ENCODE measurements around the gene TTC39A.

The TTC39A gene

DNA sequence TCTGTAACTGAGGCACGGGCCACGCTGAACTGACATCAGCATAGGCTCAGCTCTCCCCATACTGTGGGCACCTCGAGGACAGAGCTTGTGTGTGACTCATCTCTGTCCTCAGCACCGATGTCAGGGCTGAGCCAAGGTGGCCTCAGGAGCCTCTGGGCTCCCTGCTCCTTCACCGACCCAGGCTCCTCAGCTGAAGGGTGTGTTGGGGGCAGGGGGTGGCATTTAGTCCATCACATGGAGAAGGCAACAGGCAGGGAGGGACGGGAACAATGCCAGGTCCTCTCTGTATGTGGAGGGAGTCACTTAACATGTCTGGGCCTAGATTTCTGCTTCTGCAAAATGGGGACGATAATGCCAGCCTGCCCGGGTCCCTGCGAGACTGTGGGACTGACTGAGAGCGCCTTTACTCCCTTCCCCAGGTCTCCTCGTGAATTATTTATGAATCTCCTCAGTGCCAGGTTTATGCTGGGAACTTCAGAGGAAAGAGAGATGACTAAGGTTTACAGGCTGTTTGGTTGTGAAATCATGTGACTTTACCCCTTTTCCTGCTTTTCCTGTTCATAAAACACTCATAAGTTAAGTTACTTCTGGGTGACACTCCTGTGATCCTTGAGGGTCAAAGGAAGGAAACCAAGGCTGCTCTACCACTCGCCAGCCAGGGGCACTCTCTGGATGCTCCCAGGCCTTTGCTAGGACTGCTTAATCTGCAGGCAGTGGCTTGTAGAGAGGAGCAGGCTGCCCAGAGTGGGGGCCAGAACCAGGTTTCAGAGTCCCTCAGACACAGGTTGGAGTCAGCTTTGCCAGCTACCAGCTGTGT, 16.2 kb downstream of the TTC39A start:
- DNase-seq = peak; percentile 26

DNA sequence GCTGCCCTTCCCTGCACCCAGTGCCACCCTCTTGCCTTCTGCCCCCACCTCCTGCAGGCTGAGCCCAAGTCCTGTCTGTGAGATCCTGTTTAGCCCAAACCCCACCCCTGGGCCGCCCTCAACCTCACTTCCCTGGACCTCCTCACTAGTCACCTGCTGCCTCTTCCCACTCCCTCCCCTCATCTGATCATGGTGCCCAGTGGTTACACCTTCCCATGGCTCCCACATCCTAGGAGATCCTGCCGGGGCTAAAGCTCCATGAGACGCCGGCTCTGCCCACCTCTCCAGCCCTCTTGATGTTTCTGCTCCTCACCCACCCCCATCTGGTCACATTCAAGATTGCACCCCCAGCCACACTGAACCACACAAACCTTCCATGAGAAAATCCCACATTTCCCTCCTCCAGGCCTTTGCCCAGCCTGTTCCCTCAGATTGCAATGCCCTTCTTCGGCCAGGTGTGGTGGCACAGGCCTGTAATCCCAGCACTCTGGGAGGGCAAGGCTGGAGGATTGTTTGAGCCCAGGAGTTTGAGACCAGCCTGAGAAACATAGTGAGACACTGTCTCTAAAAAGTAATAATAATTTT, 17.0 kb downstream of the TTC39A start:
- no peak for DNase-seq

DNA sequence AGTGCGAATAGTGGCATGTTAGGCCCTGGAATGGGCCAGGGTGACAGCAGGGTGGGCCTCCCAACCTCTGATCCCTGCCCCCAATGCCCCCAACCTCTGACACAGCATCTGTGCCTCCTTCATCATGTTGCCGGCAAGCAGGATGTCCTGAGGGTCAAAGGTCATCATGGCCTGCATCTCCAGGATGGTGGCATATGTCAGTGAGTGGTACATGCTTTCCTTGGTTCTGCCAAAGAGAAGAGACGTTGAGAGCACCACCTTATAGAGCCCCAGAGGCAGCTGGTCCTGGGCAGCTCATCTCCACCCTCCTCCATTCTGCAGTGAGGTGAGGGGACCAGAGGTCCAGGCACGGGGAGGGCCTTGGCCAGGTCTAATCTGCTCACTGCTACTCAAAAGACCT, 17.6 kb downstream of the TTC39A start:
- DNase-seq = peak; percentile 30

DNA sequence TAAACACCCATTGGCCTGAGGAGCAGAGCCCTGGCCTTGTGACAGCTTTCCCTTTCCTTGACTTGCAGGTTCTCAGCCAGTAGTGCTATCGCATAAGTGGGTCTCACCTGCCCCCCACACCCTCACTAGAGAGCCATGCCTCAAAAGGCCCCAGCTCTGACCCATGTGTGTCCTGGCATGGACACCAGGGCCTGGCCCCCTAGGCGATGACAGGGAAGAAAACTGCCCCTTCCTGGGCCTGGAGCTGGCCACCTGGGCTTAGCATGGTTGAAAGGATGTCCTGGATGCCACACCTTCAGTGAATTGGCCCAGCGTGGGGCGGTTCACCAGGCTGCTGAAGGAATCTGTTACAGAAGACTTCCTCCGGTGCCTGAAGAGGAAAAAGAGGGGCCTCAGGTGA, 18.5 kb downstream of the TTC39A start:
- DNase-seq = peak; percentile 37

DNA sequence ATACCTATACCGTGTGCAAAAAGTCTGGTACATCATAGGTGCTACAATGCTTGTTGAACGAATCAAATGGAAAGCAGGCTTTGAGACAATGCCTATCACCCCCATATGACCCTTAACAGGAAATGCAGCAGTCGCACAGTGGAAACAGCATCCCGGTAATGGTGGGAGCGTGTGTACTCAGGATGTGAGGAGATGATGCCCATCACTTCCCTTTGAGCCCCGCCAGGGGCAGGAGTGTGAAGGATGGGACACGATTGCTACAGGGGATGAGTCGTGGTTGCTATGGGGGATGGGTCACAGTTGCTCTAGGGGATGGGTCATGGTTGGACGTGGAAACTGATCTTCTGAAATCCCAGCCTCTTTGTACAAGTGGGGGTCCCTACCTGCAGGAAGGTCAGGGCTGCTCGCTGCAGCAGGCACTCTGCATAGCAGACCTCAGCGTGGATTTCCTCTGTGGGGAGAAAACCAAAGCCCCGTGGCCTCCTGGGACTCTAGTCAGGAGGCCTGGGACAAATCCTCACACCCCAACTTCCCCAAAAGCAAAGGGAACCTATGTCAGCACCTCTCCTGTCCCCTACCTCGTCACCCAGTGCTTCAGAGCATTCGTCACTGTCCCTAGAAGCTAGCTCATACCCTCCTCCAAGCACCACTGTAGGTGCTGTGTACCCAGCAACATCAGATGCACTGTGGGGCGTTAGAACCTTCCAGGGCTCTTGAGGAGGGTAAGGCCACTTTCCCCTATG, 19.3 kb downstream of the TTC39A start:
- no peak for DNase-seq

DNA sequence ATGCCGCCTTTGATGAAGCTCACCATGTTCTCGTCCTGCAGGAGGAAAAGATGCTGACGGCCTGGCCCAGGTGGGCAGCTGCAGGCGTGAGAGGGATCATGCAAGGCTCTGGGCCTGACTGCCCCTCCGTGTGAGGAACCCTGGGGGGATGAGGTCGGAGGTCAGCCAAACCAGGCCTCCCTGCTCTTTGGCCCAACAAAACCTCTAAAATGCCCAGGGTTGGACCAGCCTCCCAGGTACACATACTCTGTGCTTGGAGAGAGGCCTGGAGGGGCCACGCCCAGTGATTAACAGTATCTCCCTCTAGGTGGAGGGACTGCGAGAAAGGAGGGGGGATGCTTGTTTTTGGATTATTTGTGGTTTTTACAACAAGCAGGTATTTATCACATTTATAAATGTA, 21.1 kb downstream of the TTC39A start:
- DNase-seq = peak; percentile 33

DNA sequence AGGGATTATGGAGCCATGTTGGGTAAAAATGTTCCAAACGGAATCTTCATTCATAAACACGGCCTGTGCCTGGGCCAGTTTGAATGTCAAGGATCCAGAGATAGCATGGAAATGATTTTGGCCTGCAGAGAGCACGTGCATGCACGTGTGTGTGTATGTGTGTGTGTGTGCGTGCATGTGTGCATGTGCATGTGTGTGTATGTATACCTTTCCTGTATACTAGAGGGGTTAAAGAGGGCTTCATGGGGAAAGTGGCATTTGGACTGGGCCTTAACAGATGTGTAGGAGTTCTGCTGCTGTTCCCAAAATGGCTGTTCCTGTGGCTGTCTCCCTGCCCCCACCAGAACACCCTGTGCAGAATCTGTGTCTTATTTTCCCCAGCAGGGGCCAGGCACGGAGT, 21.7 kb downstream of the TTC39A start:
- DNase-seq = no peak

DNA sequence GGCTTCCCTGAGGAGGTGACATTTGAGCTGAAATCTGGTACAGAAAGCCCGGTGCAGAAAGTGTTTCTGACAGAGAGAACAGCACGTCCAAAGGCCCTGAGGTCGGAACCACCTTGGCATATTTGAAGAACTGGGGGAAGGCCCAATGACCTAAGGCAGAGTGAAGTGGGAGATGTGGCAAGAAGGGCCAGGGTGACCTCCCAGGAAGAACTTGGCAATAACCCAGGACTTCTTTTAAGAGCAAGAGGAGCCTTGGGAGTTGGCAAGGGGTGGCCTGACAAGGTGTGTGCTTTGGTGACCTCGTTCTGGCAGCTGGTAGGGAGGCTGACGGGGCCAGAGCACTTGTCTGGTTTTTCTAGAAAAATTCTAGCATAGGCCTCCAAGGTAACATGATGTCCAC, 23.4 kb downstream of the TTC39A start:
- no peak for DNase-seq

DNA sequence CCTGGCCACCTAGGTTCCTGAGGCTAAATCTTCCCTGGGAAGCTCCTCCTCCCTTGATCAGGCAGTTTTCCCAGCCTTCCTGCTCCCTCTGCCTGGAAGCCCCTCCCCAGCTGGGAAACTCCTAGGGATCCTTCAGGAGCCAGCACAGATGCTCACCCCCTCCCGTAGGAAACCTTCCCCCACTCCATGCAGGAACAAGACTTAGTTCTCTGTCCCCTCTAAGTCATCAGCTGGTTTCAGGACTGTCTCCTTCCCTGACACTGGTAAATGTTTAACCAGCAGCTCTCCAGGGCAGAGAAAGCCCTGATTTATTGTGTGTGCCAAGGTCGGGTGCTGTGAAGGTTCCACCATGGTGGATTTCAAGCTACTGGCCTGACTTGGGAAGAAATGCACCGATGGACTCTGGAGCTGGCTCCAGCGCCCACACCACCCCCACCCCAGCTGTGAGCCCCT, 25.0 kb downstream of the TTC39A start:
- peak; percentile 39 for DNase-seq

DNA sequence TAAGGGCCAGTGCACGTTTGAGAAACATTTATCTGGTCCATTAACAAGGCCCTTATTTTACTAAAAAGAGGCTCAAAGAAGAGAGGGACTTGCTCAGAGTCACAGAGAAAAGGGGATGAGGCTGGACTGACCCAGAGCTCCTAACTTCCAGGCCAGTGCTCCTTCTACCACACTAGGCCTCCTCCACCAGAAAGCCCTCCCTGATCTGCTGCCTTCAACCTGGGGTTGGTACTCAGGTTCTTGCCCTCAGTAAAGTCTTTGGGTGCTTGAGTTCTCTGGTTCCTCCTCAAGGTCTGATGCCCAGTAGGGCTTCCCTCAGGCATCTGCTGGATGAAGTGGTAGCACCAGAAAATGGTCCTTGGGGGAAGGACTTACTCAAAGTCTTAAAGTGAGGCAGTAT, 26.0 kb downstream of the TTC39A start:
- DNase-seq = no peak

DNA sequence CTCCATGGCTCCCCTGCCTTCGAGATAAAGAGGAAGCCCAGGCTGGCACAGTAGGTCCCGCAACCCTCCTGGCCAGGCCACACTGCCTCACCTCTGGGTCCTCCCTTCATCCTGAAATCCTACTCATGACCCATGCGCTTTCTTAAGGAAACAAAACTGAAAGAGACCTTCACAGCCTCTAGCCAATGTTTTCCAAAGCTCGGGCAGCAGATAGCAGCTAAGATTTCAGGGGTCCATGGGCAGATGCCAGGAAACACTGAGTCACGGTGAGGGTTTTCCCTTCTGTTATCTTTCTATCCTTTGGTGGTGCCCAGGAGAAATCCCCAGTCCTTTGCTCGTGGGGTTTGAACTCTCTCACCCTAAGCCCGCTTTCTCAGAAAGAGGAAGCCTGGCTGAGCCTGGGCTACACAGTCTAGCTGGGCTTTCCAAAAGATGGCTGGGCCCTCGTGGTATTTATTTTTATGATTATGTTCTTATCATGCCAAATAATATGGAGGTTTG, 26.6 kb downstream of the TTC39A start:
- peak; percentile 30 for DNase-seq

DNA sequence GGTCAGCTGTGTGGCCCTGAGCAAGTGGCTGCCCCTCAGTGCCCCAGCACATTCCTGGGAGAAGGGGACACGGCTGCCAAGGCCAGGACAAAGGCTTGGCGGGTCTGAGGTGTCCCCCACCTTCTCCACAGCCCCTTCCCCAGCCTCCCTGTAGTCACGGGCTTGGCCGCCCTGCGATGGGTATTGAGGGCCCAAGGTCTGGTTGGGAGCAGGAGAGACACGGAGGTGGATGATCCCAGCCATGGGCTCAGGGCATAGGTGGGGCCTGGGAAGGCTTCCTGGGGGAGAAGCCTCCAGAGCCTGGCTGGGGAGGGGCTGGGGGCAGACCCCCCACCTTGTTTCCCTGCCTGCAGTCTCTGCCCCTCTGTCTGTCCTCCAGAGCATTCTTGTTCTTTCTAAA, 27.0 kb downstream of the TTC39A start:
- no peak for DNase-seq

DNA sequence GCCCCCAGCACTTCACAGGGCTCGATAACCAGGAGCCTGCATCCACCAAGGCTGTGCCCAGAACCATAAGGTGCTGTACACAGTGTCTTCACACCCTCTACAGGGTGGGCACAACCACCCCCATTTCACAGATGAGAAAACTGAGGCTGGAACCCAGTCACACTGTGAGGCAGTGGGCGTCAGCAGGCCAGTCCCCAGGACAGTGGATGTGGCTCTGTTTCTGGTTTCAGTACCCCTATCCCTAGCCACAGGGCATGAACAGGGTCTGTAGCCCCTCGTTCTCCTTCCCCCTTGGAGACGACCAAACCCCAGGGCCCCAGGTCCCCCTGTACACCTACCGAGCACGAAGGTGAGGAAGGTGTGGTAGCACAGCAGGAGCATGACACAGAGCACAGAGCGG, 27.6 kb downstream of the TTC39A start:
- peak; percentile 28 for DNase-seq

DNA sequence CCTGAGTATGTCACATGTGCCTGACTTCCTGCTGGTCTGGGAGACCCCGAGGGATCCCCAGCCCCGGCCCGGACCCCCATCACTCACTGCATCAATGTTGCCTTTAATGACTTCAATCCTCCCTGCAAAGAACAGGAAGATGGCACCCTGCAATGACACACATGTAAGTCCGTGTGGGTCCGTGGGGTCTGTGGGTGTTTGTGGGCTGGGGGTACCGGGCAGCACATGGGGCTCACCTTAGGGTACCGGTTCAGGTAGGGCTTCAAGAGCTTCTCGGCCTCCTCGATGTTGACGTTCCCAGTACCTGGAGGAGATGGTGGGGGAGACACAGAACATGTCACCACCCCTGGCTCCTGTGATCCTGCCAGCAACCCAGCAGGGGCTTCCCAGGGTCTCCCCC, 28.1 kb downstream of the TTC39A start:
- DNase-seq = peak; percentile 37

DNA sequence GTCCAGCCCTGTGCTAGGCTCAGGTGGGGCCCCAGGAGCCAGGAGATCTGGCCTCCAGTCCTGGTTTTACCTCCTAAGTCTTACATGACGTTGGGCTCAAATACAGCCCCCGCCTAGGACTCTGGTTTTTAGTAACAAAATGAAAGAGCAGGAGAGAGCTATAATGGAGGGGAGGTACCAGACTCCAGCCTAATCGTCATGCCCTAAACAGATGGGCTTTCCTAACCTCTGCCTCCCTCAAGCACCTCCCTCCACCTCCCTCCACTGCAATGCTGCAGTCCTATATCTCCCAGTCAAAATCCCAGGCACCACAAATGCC, 28.6 kb downstream of the TTC39A start:
- no peak for DNase-seq

DNA sequence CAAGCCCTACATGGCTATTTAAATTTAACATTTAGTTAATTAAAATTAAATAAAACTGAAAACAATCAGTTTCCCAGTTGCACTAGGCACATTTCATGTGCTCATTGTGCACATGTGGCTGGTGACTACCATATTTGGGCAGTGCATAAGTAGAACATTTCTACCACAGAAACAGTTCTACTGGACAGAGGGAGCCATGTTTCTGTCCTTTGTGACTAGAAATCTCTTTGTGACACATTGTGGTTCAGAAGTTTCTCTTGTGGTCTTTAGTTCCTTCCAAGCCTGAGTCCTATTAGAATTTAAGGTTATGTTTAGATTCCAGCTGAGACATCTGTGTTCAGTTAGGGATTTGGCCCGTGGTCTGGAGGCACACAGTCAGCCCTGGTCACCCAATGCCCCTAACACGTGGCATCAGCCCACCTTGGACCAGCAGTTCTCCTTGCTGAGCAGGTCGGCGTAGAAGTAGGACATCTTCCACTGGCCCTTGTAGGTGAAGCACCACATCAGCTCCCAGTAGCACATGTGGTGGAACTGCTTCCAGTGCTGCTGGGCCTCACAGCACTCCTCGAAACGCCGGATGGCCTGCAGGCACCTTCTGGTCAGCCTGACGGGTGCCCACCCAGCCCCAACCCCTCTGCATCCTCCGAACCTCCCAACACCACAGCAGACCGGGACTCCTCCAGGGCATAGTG, 29.1 kb downstream of the TTC39A start:
- no peak for DNase-seq

DNA sequence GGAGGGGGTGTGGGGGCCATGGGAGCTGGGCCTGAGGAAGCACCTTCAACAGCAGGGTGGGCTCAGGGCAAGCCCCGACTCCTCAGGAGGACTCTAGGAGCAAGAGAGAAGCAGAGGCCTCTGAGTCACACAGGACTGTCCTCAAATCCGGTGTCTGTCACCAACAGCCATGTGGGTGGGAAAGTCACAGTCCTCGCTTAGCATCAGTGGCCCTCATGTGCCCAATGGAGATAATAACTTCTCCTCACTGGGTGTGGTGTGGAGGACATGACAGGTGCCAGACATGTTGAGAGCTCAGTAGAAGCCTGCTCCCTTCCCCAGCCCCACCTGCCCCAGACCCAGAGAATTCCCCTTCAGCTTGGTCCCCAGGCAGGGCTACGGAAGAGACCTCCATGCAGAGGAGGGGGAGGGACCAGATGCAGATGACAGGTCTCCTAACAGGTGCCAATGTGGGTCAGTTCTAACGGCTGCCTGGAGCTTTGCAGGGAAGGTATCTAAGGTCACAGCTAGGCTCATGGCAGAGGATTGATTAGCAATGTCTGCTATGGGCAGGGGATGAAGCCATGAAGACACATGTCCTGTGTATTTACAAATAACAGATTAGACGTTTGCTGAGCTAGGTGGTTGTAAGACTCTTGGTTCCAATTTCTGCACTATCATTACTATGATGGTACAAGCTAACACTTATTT, 30.2 kb downstream of the TTC39A start:
- no peak for DNase-seq

DNA sequence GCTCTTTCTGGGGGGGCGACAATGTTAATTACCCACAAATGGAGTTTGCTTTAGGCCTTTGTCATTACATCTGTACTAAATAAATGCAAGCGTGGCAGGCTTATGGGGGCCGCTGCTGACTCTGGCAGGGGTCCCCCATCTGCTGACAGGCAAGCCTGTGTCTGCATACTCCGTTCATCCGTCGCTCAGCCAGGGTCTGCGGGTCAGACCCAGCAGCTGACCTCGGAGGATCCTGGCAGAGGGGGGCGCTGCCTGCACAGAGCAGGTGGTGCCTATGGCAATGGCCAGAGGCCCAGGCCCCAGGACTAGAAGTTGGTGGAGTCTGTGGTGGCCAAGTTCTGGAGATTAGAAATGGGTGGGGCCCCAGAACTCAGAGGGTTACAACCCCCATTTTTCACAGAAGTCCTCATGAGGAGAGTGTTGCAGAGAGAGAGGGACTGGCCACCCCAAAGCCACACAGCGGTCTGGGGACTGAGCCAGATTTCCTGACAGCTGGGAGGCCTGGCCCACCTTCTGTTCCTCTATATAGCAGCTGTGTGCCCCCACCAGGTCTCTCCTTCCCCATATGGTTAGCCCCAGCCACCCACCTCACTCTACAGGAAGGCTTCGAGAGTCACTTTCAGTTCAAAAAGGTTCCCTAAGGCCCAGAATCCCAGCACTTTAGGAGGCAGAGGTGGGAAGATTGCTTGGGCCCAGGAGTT, 31.0 kb downstream of the TTC39A start:
- DNase-seq = no peak

DNA sequence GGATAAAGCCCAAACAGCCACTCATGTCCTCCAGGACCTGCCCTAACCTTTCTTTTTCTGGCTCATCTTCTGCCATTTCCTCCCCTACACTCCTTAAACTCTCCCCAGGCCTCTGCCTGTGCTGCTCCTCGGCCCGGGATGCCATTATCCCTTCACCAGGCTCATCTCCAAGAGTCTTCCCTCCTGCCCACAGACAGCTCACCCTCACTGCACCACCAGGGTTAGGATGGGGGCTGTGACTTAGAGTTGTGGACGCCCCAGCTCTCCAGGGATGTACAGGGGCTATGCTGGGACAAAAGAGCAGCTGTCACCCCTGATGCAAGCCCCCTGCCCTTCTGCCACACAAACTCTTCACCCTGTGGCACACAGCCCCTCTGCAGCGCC, 32.0 kb downstream of the TTC39A start:
- DNase-seq = no peak

DNA sequence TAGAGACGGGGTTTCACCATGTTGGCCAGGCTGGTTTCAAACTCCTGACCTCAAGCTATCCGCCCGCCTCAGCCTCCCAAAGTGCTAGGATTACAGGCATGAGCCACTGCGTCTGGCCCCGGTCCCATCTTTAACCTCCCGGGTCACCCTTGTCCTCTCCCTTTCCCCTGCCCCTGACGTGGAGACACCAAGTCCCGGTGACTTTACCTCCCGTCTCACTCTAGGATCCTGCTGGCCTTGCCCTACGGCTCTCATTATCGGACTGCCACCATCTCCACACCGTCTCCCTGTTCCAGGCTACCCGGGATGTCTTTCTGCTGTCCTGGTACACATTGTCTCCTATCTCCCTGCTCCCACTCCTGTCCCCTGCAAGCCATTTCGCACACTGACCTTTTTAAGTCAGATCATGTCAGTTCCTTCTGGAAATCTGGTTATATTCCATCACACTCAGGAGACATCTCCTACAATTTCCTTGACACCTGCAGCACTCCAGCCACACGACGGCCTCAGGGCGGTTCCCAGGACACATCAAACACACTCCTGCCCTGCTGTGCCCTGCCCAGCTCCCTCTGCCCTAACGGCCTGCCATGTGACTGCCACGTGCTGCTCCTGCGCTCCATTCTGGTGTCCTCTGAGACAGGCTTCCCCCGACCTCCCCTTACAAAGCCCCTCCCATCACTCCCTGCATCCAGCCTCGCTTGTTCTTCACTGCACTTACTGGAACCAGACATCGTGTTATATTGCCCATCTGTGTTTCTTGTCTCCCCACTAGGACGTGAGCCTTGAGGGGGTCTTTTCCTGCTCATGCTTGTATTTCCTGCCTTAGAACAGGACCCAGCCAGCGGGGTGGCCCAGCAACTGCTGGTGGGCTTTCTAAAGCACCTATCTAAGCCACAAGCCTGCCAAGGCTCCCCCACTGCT, 32.7 kb downstream of the TTC39A start:
- DNase-seq = peak; percentile 37

Data from right forelimb (tissue), 1 donor.